ENCODE data around the gene ITPR2. TPM values are rescaled to one million over a fixed set of nuclear protein-coding genes. Genes with fewer than 3 reads are reported as not detected.

ITPR2 gene
- total RNA-seq, 4 donors from 2014 or later: 42.8 to 62.5 (median 52.1) TPM

GRCh38 chr12:26514364-26514763 is 318.6 kb downstream of the ITPR2 start:
- no peak for TF ChIP-seq POLR2A (IDR thresholded peaks at IDR 0.05)
- TF ChIP-seq CTCF (IDR thresholded peaks at IDR 0.05): no peak
- no peak for DNase-seq (ENCODE audit: low spot score in 2 of 2)
- 23 to 28% methylated on average over 3 of the region's 3 CpGs for WGBS, 2 donors
- intact Hi-C loops (cut with DNase I; ENCODE audit: low total_unique reads): no loop called here
- no peak overlapping the region for H3K4me3 ChIP-seq (ENCODE audit: low read depth, poor library complexity, severe bottlenecking)

DNA sequence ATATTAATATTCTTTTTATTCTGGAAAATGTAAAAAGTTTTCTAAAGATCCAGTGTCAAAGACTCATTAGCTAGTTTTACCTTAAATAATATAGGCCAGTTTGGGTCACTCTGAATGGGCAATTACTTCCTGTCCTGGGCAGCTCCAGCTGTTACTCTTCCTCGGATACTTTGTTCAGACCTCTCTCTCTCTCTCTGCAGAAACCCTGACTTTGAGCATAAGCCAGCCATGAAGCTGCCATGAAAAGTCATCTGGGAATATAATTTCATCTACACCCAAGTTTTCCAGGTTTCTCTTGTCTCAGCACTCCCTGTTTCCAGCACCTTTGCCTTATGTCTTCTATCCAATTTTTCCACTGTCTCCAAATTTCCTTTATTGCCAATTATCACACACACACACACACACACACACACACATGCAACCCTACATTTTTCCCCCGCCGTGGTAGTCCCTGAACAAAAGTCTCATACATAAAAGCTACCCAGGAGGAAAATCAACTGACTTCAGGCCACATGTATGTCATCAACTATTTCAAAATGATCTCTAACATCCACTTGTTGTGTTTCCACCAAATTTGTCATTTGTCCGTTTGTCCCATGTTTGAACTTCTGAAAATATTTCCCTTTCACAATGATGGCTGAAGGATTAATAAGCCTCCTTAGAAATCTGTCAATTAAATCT is 319.5 kb downstream of the ITPR2 start:
- WGBS, 2 donors: 60 to 61% methylated on average over 4 of the region's 4 CpGs
- no peak for DNase-seq (ENCODE audit: low spot score in 2 of 2)
- intact Hi-C loops (cut with DNase I; ENCODE audit: low total_unique reads): no loop called here
- no peak overlapping the region for H3K4me3 ChIP-seq (ENCODE audit: low read depth, poor library complexity, severe bottlenecking)
- TF ChIP-seq CTCF (IDR thresholded peaks at IDR 0.05) (no peak), POLR2A (IDR thresholded peaks at IDR 0.05) (no peak)

DNA sequence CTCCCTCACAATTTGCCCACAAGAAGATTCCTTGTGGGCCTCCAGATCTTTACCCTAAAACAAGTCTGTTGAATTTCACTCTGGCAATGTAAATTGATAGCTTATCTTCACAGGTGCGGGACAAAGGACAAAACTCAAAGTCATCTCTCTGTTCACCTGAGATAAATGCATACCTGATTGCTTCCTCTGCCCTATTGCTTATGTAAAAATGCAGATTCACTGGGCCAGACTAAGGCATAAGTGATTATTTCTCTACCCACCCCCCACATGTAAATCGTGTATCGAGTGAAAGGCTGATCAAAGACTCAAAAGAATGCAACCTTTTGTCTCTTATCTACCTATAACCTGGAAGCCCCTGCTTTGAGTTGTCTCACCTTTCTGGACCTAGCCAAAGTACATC is 320.8 kb downstream of the ITPR2 start:
- 94 to 96% methylated on average over 3 of the region's 3 CpGs for WGBS, 2 donors
- no peak for DNase-seq (ENCODE audit: low spot score in 2 of 2)
- intact Hi-C loops (cut with DNase I; ENCODE audit: low total_unique reads): no loop called here
- no peak overlapping the region for H3K4me3 ChIP-seq (ENCODE audit: low read depth, poor library complexity, severe bottlenecking)
- TF ChIP-seq CTCF (IDR thresholded peaks at IDR 0.05) (no peak), POLR2A (IDR thresholded peaks at IDR 0.05) (no peak)

- 92 to 97% methylated on average over 2 of the region's 2 CpGs for WGBS, 2 donors
- intact Hi-C loops (cut with DNase I; ENCODE audit: low total_unique reads): no loop called here
- no peak overlapping the region for H3K4me3 ChIP-seq (ENCODE audit: low read depth, poor library complexity, severe bottlenecking)
- TF ChIP-seq POLR2A (IDR thresholded peaks at IDR 0.05) (no peak), CTCF (IDR thresholded peaks at IDR 0.05) (no peak)
- no peak for DNase-seq (ENCODE audit: low spot score in 2 of 2)
Measured at GRCh38 chr12:26510354-26510674, 322.7 kb downstream of the ITPR2 start.

GRCh38 chr12:26507613-26508012 is 325.4 kb downstream of the ITPR2 start:
- intact Hi-C loops (cut with DNase I; ENCODE audit: low total_unique reads): no loop called here
- H3K4me3 ChIP-seq (ENCODE audit: low read depth, poor library complexity, severe bottlenecking): no peak overlapping the region
- TF ChIP-seq CTCF (IDR thresholded peaks at IDR 0.05) (no peak), POLR2A (IDR thresholded peaks at IDR 0.05) (no peak)
- no peak for DNase-seq (ENCODE audit: low spot score in 2 of 2)
- WGBS, 2 donors: 77 to 94% methylated on average over 1 of the region's 1 CpG

All from lower leg skin (tissue), 4 donors.